HG02884 (cell line): ENCODE data around the gene HSPA12A.

ENCODE experiments used
- ATAC-seq: cut with Tn5 transposase; IDR thresholded peaks from one replicate; pipeline ENCODE4 v1.9.1; 2021; ENCODE audit warnings: mild to moderate bottlenecking, moderate library complexity; ENCODE audit not compliant: unreplicated experiment

HSPA12A gene

DNA sequence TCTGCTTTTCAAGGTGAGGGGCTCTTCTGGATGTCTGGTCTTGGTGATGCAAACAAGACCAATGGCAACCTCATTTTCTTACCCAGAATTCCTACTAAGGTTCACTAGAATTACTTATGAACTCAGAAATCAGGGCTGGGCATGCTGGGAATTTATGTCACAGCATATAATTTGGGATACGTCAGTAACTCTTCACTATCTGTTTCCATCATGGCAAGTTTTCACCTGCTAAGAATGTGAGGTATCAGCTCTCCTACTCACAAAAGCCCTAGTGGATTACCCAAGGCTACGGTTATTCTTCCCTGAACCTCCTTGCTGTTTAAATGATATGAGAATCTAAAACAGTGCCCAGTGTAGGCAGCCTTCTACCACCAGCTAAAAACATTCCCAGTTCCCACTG lies 68.5 kb downstream of the HSPA12A start:
- ATAC-seq = no peak

DNA sequence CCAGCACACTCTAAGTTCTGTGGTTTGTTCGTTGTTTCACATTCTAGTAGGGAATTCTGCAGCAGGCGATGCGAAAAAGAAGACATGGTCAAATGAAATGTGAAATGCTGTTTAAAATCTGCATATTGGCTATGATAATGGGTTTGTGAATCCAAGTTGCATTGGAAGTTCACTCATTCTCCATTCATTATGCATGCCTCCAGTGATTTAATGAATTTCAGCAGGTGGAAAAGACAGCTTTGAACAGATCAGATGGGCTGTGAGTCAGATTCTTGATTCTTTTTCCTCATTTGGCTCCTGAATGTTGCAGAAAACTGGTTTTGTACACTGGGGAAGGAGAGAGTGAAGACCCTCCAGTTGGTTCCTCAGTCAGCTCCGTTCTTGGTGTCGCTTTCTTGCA lies 69.5 kb downstream of the HSPA12A start:
- no peak for ATAC-seq

DNA sequence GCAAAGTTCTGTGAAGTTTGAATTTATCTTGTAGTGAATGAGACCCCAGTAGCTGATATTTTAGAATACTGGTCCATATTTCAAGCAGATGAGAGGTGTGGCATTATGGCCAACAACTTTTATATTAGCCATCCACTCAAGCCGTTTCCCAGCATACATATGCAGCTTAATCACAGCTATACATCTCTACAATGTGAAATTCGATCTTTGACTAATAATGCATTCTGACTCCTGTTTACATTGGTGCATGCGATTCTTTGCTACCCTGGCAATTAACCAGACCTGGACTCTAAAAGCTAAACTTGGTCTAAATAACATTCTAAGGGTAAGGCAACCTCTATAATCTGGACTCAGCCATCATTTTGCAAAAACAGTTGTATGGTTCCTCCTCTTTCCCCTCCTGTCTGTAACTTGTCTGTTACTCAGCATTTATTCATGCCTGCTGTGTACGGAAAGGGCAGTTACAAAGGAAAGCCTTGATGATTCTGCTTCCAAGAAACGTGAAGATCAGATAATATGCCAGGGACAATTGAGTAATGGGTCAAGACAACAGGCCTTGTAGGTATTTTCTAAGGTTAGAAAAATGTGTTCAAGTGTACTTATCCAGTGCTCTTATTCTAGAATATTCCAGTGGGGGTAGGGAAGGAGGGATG lies 71.0 kb downstream of the HSPA12A start:
- no peak for ATAC-seq

DNA sequence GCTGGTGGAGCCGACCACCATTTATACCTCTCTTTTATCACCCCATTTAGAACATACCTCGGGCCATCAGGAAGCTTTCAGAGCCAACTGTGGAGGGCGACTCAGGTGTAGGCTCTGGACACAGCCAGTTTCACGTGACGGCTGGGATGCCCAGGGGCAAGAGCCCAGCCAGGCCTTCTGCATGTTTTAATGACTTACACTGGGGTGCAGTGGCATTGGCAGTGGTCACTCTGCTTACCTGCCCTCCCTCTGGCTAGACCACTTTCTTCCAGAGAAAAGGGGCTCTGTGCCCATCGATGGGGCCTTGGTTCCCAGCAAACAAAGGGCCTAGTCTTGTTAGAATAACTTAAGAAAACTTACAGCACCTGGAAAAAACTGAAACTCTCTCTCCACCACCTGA lies 71.7 kb downstream of the HSPA12A start:
- ATAC-seq = no peak

DNA sequence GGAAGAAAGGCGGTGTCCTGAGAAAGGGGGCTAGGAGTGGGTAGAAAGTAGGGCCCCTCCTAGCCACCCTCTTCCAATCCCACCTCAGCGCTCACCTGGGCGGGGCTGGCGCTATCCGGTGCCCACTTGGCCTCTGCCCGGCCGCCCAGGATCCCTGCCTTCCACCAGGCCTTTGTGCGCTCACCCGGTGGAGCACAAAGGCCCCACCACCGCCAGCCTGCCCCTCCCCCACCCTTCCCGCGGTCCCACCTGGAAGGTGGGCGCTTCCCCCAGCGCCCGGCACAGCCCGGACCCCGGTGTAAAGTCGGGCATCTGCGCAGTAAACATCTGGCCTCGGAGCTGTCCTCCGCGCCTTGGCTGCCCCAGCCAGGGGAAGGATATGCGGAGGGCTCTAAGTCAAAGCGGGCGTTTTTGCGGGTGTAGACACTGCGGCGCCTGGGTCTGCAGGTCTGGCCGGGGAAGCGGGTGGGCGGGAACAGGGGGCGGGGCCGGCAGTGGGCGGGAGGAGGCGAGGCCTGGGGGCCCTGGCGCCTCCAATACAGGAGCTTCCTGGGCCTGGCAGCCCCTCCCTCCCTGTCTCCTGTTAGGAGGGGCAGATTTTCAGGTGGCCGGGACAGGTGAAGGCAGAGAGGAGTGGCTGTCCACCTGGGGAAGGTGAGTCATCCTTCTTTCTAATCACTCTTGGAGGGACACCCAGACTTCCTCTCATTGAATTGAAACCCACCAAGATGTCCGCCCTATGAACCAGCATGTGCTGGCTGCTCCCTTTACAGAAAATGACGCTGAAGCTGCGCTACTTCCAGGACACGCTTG lies 72.3 kb downstream of the HSPA12A start:
- no peak for ATAC-seq

DNA sequence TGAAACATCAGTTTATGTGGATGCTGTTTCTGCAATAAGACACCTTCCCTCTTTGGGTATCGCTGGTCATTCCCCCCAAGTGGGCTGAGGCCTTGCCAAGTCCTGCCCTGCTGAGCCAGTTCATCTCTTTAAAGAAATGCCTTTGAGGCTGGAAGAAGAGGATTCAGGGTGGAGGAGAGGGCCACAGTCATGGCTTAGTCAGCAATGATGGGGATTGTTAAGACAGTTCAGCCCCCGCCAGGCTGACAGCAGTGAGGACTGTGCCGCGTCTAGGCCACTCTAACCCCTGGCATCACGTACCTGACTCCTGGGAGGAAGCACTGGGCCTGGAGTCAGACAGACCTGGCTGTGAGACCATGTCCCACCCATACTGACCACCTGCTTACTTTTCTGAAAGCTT lies 73.3 kb downstream of the HSPA12A start:
- no peak for ATAC-seq

DNA sequence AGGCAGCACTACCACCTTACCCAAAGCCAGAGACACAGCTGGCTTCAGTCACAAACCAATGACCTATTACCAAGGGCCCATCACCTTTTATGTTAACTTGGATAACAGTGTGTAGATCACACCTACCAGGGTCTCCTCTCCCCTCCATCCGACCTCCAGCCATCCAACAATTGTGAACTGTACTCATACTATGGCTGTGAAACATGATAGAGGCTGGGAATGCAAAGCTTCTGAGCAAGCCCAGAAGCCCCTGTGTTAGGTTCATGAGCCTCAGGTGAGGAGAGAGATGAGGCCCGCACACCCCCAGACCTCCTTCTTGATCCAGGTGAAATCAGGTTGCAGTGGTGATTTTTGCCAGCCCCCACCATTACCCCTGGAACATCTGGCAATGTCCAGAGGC lies 73.9 kb downstream of the HSPA12A start:
- no peak for ATAC-seq

DNA sequence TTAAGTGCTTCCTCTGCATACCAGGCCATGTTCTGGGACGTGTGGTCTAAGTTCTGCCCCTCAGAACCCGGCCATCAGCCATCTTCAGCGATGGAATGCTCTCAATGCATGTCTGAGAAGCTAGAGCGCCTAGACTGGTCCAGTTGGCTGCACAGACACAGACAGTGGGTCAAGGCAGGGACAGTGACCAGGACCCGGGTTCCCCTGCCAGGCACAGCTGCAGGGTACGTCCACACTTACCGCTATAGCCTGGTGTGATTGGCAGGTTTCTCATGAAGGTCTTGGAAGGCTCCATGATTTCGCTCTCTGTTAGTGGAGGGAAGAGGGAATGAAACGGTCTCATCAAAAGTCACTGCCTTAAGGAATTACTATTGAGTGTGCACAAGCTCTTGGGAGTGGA lies 74.3 kb downstream of the HSPA12A start:
- ATAC-seq = no peak

DNA sequence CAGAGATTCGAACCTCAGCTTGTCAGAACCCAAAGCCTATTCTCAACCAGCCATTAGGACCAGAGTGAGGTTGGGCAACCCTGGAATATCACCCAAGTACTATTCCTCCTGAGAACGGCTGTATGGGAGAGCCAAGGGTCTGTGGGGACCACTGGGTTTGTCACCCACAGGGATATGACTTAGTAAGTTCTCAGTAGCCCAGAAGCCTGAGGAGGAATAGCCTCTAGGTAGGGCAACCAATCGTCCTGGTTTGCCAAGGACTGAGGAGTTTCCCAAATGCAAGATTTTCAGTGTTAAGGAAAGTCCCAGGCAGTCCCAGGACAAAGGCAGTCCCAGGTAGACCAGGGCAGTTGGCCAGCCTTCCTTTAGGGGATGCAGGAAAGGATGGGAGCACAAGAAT lies 74.9 kb downstream of the HSPA12A start:
- no peak for ATAC-seq

DNA sequence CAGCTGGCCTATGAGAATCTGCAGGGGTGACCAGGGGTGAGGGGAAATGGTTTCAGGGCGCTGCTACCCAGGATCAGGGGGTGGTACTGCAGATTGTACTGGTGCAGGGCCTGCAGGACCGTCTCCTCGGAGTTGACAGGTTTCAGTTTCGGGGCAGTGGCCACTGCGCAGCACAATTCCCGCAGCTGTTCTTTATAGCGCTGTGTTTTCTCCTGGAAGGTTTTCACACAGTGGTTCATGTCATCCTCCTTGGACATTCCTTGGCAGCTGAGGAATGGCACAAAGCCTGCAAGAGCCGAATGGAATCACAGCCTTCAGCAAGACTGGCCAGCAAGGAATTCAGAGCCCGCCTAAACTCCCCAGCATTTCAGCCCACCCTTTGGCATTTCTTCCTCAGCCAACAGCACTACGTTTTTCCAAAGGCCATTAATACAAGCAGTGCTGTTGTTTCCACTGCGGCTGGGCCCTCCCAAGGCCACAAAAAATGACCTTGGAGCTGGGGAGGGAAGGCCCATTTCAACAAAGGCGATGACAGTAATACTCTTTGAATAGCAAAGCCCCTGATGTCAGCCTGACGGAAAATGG lies 76.7 kb downstream of the HSPA12A start:
- ATAC-seq = no peak

DNA sequence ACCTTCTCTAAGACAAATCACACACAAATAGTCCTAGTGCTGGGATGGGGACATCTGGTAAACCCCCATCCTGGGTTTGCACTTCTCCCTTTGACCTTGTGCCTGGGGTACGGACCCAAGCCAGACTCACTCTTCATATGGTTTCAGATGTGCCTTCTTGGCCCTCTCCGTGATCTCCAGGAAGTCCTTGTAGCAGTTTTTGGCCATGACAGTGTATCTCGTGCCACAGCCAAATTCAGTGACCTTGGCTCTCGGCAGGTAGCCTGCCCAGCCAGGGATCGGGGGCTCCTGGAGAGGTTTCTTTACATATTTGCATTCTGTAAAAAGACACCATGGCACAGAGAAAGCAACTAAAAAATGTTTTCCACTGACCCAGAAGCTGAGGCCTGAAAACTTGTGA lies 77.7 kb downstream of the HSPA12A start:
- no peak for ATAC-seq

DNA sequence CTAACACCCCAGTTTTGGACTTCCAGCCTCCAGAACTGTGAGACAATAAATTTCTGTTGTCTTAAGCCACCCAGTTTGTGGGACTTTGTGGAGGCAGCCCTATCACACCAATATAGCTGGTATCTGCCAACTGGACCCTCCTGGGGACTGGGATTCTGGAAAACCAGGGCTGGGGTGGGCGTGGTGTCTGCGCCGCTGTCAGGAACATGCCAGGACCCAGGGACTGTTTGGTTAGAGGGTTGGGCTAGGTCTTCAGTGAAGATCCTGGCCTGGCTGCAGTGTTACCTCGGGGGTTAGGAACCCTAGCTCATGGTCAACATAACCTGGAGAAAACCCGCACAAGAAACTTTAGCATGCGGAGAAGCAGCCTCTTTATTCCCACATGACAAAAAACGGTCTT lies 79.0 kb downstream of the HSPA12A start:
- no peak for ATAC-seq

DNA sequence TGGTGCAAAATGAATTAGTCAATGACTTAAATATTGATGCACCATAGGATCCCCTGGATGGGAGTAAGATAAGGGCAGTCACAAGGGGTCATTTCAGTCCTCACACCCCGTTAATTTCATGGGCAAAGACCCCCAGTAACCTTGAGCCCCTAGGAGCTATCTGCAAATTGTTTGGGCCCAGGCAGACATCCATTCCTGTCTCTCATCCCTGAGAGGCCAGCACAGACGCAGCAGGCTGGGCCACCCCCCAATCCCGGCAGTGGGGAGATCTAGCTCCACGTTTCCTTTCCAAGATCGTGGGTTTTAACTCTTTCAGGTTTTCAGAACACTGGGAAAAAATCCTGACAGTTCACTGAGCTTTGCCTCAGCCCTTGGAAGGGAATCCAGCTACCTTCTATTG lies 81.5 kb downstream of the HSPA12A start:
- no peak for ATAC-seq

DNA sequence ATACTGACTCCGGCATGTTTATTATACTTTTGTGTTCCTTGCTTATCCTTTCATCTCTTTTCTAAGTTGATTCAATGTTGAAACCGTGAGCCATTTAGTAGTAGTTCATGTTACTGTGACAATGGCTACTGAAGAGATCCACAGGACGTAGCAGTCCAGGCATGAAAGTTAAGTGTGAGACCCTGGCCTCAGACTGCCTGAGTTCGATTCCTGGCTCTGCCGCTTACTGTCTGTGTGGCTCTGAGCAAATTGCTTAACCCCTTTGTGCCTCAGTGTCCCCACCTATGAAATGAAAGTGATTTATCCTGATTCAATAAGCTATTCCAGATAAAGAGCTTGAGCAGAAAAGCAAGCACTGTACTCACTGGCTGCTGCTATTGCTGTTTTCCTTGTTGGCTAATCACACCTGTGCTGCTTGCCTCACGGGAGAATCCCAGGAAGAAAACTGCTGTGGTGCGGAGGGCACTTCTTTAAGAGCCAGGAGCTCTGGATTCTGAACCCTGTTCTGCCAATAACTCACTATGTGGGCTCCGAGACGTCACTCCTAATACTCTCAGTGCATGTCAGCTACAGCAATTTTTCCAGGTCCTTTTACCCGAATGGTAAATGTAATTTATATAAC lies 83.2 kb downstream of the HSPA12A start:
- ATAC-seq = no peak

DNA sequence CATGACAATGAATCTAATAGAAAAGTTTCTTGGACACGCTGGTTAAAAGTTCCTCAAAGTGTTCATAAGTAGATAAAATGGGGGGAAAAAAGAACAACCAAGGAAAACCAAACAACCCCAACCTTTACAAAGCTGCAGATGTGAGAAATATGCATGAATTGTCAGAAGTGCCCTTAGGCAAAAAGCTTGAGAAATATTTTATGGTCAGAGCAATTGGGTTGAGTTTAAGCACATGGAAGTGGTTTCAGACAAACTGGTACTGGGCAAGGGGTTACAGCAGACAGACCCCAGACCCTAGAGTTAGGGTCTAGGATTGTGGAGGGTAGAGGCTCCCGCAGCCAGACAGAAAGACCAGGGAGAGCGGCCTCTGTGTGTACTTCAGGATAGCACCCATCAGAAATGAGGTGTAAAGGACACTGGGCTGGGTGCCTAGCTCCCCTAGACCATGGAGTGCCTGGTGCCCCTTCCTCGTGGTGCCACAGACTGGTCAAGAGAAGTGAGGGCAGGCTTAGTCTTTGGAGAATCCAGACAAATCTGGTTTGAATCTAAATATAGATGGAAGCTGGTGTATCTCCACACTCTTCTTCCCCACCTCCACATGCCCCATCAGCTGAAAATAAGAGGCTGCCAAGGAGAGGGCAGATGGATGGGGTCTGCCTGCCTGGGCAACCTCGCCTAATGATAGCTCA lies 84.4 kb downstream of the HSPA12A start:
- no peak for ATAC-seq

DNA sequence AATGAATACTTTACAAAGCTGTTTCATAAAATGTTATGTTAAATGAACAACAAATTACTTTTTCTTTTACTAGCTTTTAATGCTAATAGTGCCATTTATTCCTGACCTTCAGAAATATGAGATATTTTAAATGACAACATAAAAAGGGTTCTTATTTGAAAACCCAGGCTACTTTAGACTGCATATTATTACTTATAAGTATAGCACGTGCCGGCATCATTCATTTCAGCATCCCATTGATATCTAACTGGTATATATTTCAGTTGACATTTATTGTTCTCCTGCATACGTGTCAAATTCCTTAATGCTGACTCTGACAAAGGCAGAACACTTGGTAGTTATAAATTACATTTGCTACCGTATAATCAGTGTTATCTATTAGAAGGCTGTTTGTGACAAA lies 86.3 kb downstream of the HSPA12A start:
- no peak for ATAC-seq

DNA sequence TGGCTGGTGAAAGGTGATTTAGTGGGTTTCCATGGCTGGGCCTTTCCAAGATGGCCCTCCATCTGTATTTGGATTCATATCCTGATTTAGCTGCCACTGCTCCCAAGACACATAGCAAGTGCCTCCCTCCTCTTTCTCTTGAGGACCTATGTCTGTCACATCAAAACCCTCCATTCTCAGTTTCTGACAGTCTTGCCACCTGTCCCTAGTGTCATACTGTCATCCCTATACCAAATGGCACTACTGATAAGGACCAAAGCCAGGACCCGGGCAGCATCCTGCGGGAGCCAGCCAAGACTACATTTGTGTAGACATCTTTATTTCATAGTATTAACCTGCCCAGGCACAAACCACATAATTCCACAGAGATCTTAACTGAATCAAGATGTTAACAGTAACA lies 86.8 kb downstream of the HSPA12A start:
- ATAC-seq = no peak

DNA sequence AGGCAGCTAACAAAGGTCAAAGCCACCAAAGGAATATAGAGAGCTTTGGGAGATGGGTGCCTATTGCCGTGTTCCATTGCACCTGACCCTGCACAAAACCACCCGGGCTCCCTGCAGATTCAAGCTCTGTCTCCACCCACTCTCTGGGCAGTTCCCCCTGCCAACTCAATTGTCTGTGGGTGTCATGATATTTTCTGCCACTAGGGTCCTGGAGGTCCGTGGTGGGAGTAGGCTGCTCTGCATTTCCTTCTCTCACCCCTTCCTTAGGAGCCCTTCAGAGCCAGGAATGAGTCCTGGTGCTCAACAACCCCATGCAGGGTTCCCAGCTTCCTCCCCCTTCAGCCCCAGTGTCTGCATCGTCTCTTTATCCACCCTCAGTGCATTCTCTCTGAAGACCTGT lies 87.5 kb downstream of the HSPA12A start:
- ATAC-seq = no peak

DNA sequence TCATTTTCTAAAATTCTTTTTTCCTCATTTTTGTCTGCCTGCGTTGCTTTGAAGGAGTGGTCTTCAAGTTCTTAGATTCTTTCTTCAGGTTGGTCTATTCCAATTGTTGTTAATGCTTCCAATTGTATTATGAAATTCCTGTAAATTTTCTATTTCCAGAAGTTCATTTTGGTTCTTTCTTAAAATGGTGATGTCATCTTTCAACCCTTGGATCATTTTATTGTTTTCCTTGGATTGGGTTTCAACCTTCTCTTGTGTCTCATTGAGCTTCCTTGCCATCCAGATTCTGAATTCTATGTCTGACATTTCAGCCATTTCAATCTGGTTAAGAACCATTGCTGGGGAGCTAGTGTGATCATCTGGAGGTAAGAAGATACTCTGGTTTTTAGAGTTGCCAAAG lies 88.5 kb downstream of the HSPA12A start:
- ATAC-seq = no peak

DNA sequence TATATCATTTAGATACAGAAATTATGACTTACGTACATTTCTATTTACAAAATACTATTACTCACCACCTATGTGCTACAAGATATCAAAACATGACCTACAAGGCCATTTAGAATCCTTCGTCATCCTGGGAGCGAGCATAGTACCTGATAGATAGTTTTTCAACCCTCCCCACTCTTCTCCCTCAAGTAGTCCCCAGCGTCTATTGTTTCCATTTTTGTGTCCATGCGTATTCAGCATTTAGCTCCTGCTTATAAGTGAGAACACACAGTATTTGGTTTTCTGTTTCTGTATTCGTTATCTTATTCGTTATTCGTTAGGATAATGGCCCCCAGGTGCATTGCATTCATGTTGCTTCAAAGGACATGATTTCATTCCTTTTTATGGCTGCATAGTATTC lies 93.5 kb downstream of the HSPA12A start:
- ATAC-seq = no peak

DNA sequence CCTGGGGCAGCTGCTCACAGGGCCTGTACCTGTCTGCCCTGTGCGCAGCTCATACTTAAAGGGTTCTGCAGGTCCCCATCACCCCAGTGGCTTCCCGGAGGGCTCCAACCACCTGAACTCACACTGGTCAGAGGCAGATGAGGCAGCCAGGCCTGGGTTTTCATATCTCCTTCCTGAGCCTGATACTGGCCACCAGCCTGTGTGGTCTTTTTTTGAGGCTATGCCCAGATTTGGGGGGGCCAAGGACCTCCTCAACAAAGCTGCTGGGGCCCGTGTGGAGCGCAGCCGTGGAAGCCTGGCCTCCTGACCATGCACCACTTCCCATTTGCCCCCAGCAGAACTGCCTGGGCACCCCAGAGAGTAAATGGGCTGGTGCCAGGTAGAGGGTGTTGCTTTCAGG lies 95.9 kb downstream of the HSPA12A start:
- no peak for ATAC-seq
